ENCODE results near the gene FAM228A.

Gene FAM228A

DNA sequence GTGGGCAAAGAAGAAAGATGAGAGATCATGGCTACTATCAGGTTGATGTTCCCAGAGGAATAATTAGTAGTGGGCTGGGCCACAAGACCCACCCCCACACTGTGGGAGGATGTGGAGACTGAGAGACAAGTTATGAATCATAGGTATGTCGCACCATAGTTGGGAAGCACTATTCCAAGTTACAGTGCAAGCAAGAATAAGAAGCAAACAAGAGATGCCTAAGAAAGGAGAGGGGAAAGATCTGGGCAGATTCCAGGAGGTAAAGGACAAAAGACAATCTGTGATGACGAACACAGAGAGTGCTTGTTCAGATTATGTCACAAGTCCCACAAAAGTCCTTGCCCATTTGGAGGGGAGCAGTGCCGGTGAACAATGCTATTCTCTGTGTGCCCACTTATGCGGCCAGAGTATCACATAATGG, 56.6 kb downstream of the FAM228A start:
- no peak for DNase-seq

GRCh38 chr2:24233321-24233720, 58.5 kb downstream of the FAM228A start:
- DNase-seq = no peak

- no peak for DNase-seq
Observed at GRCh38 chr2:24237313-24237712, 62.5 kb downstream of the FAM228A start.

GRCh38 chr2:24238158-24238557, 63.3 kb downstream of the FAM228A start:
- DNase-seq = no peak

- no peak for DNase-seq
Observed at GRCh38 chr2:24239553-24239952, 64.7 kb downstream of the FAM228A start.

Measured in activated CD4-positive, alpha-beta T cell treated with anti-CD3 and anti-CD28 coated beads for 48 hours (primary cell).